Astrocyte (in vitro differentiated cells and primary cell): ENCODE results near the gene BCAM.

Source experiments
- EZH2 ChIP-seq: IDR thresholded peaks from 2 replicates; pipeline ENCODE4 v1.6.1; 2012; ENCODE audit warnings: mild to moderate bottlenecking, low read length, inconsistent platforms; ENCODE audit not compliant: insufficient read depth
- TF ChIP-seq, protein P1 (sequence below): IDR thresholded peaks from 2 replicates; pipeline ENCODE4 v1.5.1; 2011; ENCODE audit warnings: low read depth, mild to moderate bottlenecking, inconsistent platforms, low read length, moderate library complexity; ENCODE audit not compliant: insufficient read depth

- TF ChIP-seq, protein P1, sequence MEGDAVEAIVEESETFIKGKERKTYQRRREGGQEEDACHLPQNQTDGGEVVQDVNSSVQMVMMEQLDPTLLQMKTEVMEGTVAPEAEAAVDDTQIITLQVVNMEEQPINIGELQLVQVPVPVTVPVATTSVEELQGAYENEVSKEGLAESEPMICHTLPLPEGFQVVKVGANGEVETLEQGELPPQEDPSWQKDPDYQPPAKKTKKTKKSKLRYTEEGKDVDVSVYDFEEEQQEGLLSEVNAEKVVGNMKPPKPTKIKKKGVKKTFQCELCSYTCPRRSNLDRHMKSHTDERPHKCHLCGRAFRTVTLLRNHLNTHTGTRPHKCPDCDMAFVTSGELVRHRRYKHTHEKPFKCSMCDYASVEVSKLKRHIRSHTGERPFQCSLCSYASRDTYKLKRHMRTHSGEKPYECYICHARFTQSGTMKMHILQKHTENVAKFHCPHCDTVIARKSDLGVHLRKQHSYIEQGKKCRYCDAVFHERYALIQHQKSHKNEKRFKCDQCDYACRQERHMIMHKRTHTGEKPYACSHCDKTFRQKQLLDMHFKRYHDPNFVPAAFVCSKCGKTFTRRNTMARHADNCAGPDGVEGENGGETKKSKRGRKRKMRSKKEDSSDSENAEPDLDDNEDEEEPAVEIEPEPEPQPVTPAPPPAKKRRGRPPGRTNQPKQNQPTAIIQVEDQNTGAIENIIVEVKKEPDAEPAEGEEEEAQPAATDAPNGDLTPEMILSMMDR, result no peak
- no peak for TF ChIP-seq EZH2
These were observed 55.1 kb downstream of the BCAM start for GRCh38 chr19:44863990-44864389.
